GM06990 (cell line): ENCODE data around the gene PAM16.
"Not testable (repeated sequence)": the region's sequence is repeated elsewhere in the genome, so short reads cannot be mapped to it uniquely, and the experiment has no call there.

Experiments used
- DNase-seq: peaks from one replicate; pipeline ENCODE4 v3.0.0-alpha.2; 2011; ENCODE audit not compliant: insufficient read length; ENCODE audit errors: extremely low read depth
- H3K27me3 ChIP-seq: replicated peaks from 2 replicates; pipeline ENCODE4 v1.6.0; 2011; ENCODE audit warnings: low read length; ENCODE audit not compliant: control insufficient read depth, insufficient read depth
- H3K36me3 ChIP-seq: 2 replicates; pipeline ENCODE4 v1.5.1; 2011; ENCODE audit warnings: low read length; ENCODE audit not compliant: control insufficient read depth, insufficient read depth
- H3K4me3 ChIP-seq: replicated peaks from 2 replicates; pipeline ENCODE4 v1.5.1; 2011; ENCODE audit warnings: low read depth, mild to moderate bottlenecking, control low read depth, low read length
- CTCF ChIP-seq: IDR thresholded peaks from 2 replicates; pipeline ENCODE4 v1.5.1; 2011; ENCODE audit warnings: low read length, control low read depth, mild to moderate bottlenecking, inconsistent platforms; ENCODE audit not compliant: insufficient read depth, poor library complexity, severe bottlenecking

The PAM16 gene

GRCh38 chr16:4349332-4349731 lies 1.8 kb downstream of the PAM16 start:
- Histone ChIP-seq H3K36me3 (peaks cover 7% of the 10 kb centered on the region), H3K27me3 (no peaks in the 10 kb centered on the region), H3K4me3 (no peak overlapping the region)
- TF ChIP-seq CTCF: no peak
- no peak for DNase-seq

DNA sequence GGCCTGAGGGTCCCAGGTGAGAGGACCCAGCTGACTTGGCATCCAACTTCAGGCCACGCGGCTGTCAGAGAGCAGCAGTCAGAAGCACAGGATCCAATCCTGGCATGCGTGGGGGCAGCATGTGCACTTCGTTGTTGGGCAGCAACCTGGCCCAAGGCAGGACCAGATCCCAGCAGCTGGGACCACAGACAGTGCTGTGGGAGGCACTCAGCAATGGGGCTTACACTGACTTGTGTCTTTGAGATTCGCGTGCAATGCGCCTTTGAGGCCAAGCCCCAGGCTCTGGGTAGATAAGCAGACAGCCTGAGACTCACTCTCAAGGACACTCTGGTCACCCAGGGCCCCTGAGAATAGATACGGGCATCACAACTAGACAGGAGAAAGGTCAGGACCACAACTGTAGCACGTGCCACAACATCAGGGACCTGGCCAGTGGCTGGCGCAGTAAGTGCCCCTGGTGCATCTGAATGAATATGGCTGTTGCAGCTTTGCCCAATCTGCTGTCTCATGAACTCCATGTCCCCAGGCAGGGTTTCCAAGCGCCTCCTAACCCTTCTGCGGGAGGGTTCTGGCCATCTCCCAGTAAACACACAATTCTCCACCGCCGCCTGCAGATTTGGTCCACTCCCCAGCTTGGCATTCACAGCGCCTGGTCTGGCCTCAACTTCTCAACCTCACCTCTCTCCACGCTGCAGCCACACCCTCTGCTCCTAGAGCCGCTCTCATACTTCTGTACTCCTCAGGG lies 3.2 kb downstream of the PAM16 start:
- DNase-seq: no peak

DNA sequence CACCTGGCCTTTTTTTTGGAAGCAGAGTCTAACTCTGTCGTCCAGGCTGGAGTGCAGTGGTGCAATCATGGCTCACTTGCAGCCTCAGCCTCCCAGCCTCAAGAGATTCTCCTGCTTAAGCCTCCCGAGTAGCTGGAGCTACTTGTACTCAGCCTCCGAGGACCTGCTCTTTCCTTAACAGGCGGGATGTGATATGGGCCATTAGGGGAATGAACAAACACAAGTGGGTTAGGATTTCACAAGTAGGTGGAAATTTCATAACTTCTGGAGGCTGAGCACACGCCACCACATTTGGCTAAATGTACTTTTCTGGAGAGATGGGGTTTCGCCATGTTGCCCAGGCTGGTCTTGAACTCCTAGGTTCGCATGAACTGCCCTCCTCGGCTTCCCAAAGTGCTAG lies 4.1 kb downstream of the PAM16 start:
- no peak for DNase-seq
- Histone ChIP-seq H3K4me3 (no peak overlapping the region), H3K36me3 (peaks cover 11% of the 10 kb centered on the region), H3K27me3 (no peaks in the 10 kb centered on the region)
- no peak for TF ChIP-seq CTCF

More for the DNA sequence above, 3.2 kb downstream of the PAM16 start:
- Histone ChIP-seq H3K4me3 (no peak overlapping the region), H3K27me3 (no peaks in the 10 kb centered on the region), H3K36me3 (peaks cover 10% of the 10 kb centered on the region)
- no peak for TF ChIP-seq CTCF

GRCh38 chr16:4345836-4346781 lies 5.0 kb downstream of the PAM16 start:
- no peak for TF ChIP-seq CTCF
- Histone ChIP-seq H3K36me3 (peaks cover 17% of the 10 kb centered on the region), H3K27me3 (no peaks in the 10 kb centered on the region), H3K4me3 (no peak overlapping the region)
- no peak for DNase-seq

DNA sequence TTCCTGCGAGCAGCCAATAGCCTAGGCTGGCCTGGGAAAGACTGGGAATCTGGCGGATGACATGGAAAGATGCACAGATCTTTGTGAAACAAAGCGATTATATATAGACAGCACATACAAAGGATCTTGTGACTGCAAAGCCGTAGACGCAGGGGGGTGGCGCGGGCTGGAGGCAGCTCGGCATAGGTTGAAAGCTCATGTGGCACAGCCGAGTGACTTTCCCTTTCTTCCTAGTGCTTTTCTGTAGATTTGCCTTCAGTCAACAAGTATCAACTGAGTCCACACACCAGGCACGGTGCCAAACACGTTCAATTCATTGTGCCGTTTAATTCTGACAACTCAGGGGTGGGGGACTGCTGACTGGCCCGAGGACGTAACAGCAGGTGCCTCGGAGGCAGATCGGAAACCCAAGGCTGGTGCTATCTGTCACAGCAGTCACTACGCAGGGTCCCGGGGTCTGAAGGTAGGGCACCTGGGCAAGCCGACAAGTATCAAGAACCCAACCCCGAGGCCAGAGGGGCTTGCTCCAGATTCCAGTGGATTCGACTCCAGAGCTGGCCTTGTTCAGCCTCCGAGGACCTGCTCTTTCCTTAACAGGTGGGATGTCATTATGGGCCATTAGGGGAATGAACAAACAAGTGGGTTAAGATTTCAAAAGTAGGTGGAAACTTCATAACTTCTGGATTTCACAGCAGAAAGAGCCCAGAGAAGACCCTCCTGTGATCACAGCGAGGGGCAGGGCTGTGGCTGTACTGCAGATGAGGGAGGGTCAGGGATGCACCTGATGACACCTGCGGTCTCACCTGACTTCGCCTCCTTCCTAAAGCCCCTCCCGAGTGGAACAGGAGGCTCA lies 5.9 kb downstream of the PAM16 start:
- Histone ChIP-seq H3K36me3 (peaks cover 19% of the 10 kb centered on the region), H3K27me3 (no peaks in the 10 kb centered on the region), H3K4me3 (no peak overlapping the region)
- TF ChIP-seq CTCF: no peak
- DNase-seq: no peak

DNA sequence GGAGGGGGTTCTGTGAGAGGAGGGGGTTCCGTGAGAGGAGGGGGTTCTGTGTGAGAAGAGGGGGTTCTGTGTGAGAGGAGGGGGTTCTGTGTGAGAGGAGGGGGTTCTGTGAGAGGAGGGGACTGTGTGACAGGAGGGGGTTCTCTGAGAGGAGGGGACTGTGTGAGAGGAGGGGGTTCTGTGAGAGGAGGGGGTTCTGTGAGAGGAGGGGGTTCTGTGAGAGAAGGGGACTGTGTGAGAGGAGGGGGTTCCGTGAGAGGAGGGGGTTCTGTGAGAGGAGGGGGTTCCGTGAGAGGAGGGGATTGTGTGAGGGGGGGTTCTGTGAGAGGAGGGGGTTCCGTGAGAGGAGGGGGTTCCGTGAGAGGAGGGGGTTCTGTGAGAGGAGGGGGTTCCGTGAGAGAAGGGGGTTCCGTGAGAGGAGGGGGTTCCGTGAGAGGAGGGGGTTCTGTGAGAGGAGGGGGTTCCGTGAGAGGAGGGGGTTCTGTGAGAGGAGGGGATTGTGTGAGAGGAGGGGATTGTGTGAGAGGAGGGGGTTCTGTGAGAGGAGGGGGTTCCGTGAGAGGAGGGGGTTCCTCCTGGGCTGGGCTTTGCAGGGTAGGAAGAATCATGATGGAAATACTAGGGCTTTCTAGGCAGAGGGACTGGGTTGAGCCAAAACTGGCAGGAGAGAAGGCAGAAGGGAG lies 6.7 kb downstream of the PAM16 start:
- not testable (repeated sequence) for H3K27me3 ChIP-seq, H3K4me3 ChIP-seq, DNase-seq
- H3K36me3 ChIP-seq: peaks cover 23% of the 10 kb centered on the region
